Right atrium auricular region (tissue), 2 donors: ENCODE measurements around the gene PLXNB3. TPM values are rescaled to one million over a fixed set of nuclear protein-coding genes. Genes with fewer than 3 reads are reported as not detected.

Experiments
- DNase-seq: peaks from one replicate; pipeline ENCODE4 v3.0.0-alpha.2; 2019; ENCODE audit warnings: low spot score
- H3K27ac ChIP-seq, 2 donors: fragments of 200-600 bp; sonication (generic); 1 replicate in 1 of 2; 2 replicates in 1 of 2; pipeline ENCODE4 v1.5.1; 2016 to 2019
- H3K27me3 ChIP-seq, 2 donors: fragments of 200-600 bp; sonication (generic); one replicate each; pipeline versions ENCODE4 v1.5.1 to v1.6.0; 2017 to 2019
- H3K36me3 ChIP-seq: fragments of 200-600 bp; sonication (generic); one replicate; pipeline ENCODE4 v1.5.1; 2016
- H3K4me1 ChIP-seq, 2 donors: fragments of 200-600 bp; sonication (generic); one replicate each; pipeline versions ENCODE4 v1.5.1 to v1.6.0; 2017 to 2019
- H3K4me3 ChIP-seq, 2 donors: fragments of 200-600 bp; sonication (generic); 1 replicate in 1 of 2; 2 replicates in 1 of 2; pipeline ENCODE4 v1.5.1; 2017 to 2019; ENCODE audit warnings: mild to moderate bottlenecking in 1 of 2, moderate library complexity in 1 of 2
- H3K9me3 ChIP-seq, 2 donors: fragments of 200-600 bp; sonication (generic); one replicate each; pipeline ENCODE4 v1.5.1; 2019
- total RNA-seq, 2 donors: library from RNA; depleted of rRNA; stranded (reverse); fragments of >200 nt; gene quantifications; one replicate each; pipeline ENCODE4 v1.1.0, GENCODE V29; 2016
- TF ChIP-seq, protein P1 (sequence below), 2 donors: fragments of 200-600 bp; sonication (generic); IDR thresholded peaks; one replicate each; pipeline ENCODE4 v1.5.1; 2019; ENCODE audit warnings: antibody characterized with exemption in 2 of 2

PLXNB3 gene
- total RNA-seq, 2 donors from 2014 or later, result 5.6 to 8.2 TPM

- H3K9me3 ChIP-seq, result no peaks in the 10 kb centered on the region
- DNase-seq, result no peak
- no peak overlapping the region for H3K4me3 ChIP-seq
- no peaks in the 10 kb centered on the region for H3K4me1 ChIP-seq
- H3K27me3 ChIP-seq, result no peaks in the 10 kb centered on the region
- TF ChIP-seq, protein P1, sequence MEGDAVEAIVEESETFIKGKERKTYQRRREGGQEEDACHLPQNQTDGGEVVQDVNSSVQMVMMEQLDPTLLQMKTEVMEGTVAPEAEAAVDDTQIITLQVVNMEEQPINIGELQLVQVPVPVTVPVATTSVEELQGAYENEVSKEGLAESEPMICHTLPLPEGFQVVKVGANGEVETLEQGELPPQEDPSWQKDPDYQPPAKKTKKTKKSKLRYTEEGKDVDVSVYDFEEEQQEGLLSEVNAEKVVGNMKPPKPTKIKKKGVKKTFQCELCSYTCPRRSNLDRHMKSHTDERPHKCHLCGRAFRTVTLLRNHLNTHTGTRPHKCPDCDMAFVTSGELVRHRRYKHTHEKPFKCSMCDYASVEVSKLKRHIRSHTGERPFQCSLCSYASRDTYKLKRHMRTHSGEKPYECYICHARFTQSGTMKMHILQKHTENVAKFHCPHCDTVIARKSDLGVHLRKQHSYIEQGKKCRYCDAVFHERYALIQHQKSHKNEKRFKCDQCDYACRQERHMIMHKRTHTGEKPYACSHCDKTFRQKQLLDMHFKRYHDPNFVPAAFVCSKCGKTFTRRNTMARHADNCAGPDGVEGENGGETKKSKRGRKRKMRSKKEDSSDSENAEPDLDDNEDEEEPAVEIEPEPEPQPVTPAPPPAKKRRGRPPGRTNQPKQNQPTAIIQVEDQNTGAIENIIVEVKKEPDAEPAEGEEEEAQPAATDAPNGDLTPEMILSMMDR (IDR thresholded peaks at IDR 0.05), result no peak
- H3K36me3 ChIP-seq, result no peaks in the 10 kb centered on the region
- no peak overlapping the region for H3K27ac ChIP-seq
Measured at GRCh38 chrX:153774576-153775292, 10.7 kb downstream of the PLXNB3 start.

DNA sequence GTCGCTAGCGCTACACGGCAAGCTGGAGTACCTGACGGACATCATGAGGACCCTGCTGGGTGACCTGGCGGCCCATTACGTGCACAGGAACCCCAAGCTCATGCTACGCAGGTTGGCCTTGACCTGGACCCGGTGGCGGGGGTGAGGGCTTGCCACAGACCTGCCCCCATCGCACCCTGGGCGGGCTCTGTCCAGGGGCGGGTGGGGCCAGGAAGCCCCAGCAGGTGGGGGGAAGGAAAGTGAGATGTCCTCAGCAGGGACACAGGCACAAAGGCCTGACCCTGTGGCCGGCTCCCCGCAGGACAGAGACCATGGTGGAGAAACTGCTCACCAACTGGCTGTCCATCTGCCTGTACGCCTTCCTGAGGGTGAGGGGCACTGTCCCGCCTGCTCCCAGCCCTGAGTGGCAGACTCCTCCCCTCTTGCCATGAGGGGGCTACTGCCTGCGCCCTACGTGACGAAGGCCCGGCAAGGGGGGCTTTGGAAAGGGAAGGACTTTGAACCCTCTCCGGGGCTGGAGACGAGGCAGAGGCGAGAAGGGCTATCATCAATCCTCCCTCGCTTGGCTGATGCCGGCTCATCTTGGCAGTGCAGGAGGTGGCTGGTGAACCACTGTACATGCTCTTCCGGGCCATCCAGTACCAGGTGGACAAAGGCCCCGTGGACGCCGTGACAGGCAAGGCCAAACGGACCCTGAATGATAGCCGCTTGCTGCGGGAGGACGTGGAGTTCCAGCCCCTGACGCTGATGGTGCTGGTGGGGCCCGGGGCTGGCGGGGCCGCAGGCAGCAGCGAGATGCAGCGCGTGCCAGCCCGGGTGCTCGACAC is 11.5 kb downstream of the PLXNB3 start:
- no peak for DNase-seq
- TF ChIP-seq, protein P1 (IDR thresholded peaks at IDR 0.05), result no peak
- no peaks in the 10 kb centered on the region for H3K36me3 ChIP-seq

DNA sequence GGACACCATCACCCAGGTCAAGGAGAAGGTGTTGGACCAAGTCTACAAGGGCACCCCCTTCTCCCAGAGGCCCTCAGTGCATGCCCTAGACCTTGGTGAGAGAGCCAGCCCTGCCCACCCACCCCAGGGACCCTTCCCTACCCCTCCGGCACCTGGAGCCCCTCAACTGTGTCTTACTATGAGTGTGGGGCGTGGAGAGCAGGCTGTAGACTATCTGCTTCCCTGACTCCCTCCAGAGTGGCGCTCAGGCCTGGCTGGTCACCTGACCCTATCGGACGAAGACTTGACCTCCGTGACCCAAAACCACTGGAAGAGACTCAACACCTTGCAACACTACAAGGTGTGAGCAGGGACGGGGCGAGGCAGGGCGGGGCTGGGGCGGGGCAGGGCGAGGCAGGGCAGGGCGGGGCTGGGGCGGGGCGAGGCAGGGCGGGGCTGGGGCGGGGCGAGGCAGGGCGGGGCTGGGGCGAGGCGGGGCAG is 12.1 kb downstream of the PLXNB3 start:
- H3K36me3 ChIP-seq, result no peaks in the 10 kb centered on the region
- H3K4me3 ChIP-seq, result no peak overlapping the region
- TF ChIP-seq, protein P1 (IDR thresholded peaks at IDR 0.05), result no peak
- H3K27me3 ChIP-seq, result no peaks in the 10 kb centered on the region
- H3K9me3 ChIP-seq, result no peaks in the 10 kb centered on the region
- DNase-seq, result no peak
- H3K27ac ChIP-seq, result no peak overlapping the region
- peaks cover 0 to 13% of the 10 kb centered on the region in 2 donors for H3K4me1 ChIP-seq

More for the DNA sequence above, 11.5 kb downstream of the PLXNB3 start:
- H3K4me3 ChIP-seq, result no peak overlapping the region
- H3K4me1 ChIP-seq, result peaks cover 0 to 6% of the 10 kb centered on the region in 2 donors
- H3K9me3 ChIP-seq, result no peaks in the 10 kb centered on the region
- H3K27me3 ChIP-seq, result no peaks in the 10 kb centered on the region
- H3K27ac ChIP-seq, result no peak overlapping the region

DNA sequence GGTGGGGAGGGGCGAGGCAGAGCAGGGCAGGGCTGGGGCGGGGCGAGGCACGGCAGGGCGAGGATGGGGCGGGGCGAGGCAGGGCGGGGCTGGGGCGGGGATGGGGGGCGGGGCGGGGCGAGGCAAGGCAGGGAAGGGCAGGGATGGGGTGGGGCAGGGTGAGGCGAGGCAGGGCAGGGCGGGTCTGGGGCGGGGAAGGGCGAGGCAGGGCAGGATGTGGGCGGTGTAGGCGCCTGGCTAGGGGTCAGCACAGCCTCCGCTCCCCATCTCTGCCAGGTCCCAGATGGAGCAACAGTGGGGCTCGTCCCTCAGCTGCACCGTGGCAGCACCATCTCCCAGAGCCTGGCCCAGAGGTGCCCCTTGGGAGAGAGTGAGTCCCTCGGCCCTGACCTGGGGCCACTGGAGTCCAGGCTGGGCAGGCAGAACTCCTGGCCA is 12.6 kb downstream of the PLXNB3 start:
- Histone ChIP-seq H3K27ac (no peak overlapping the region), H3K9me3 (no peaks in the 10 kb centered on the region), H3K36me3 (no peaks in the 10 kb centered on the region), H3K4me3 (no peak overlapping the region), H3K27me3 (no peaks in the 10 kb centered on the region), H3K4me1 (peaks cover 0 to 15% of the 10 kb centered on the region in 2 donors)
- no peak for DNase-seq
- TF ChIP-seq, protein P1 (IDR thresholded peaks at IDR 0.05), result no peak

DNA sequence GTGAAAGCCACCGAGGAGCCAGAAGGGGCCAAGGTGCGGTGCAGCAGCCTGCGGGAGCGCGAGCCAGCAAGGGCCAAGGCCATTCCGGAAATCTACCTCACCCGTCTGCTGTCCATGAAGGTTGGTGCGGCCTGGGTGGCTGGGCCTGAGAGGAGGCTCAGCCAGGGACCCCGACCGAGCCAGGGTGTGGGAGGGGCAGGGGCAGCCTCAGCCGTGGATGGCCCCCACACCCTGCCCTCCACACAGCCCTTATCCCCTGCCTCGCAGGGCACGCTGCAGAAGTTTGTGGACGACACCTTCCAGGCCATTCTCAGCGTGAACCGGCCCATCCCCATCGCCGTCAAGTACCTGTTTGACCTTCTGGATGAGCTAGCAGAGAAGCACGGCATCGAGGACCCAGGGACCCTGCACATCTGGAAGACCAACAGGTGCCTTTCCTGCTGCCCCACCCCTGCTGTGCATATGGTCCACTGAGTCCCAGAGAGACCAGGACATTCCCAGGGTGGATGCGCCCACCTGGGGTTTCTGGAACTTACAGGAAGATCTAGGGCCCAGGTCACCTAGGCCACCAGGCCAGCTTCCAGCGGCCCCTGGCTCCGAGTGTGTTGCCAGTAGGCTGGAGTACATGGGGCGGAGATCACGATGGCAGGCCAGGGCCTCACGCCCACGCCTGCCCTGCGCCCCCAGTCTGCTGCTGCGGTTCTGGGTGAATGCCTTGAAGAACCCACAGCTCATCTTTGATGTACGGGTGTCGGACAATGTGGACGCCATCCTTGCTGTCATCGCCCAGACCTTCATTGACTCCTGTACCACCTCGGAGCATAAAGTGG is 13.4 kb downstream of the PLXNB3 start:
- H3K4me3 ChIP-seq, result no peak overlapping the region
- no peaks in the 10 kb centered on the region for H3K9me3 ChIP-seq
- no peak overlapping the region for H3K27ac ChIP-seq
- no peak for DNase-seq
- H3K36me3 ChIP-seq, result no peaks in the 10 kb centered on the region
- TF ChIP-seq, protein P1 (IDR thresholded peaks at IDR 0.05), result no peak
- H3K4me1 ChIP-seq, result peaks cover 0 to 24% of the 10 kb centered on the region in 2 donors
- H3K27me3 ChIP-seq, result no peaks in the 10 kb centered on the region
